GM12878 (cell line): ENCODE results near the gene BBS9. TPM values are rescaled to one million over a fixed set of nuclear protein-coding genes. Genes with fewer than 3 reads are reported as not detected.
"Not testable (repeated sequence)": the region's sequence is repeated elsewhere in the genome, so short reads cannot be mapped to it uniquely, and the experiment has no call there.

Source experiments
- ATAC-seq: fragments of 200-7000 bp; cut with Tn5 transposase; 3 replicates; pipeline ENCODE4 v1.9.1; 2020; ENCODE audit warnings: mild to moderate bottlenecking, moderate library complexity
- BruUV-seq: library from RNA; stranded (reverse); fragments of 400-500 nt; replicated peaks from 2 replicates; lab custom pipeline; 2021; lab: Mats Ljungman, UMichigan
- CTCF ChIA-PET: fragments of 300-600 bp; sonication (Branson Sonifier 250); formaldehyde crosslinking; extraction: SDS; loops from one replicate; lab custom pipeline; 2021; ENCODE audit warnings: inconsistent platforms; lab: Yijun Ruan, JAX
- POLR2A ChIA-PET: fragments of 350-600 bp; formaldehyde crosslinking; extraction: SDS; loops from one replicate; lab custom pipeline; 2021; ENCODE audit warnings: inconsistent platforms; lab: Charles Lee
- RAD21 ChIA-PET: fragments of 300-600 bp; sonication (Branson Sonifier 250); formaldehyde crosslinking; loops from one replicate; lab custom pipeline; 2023; ENCODE audit warnings: antibody characterized with exemption; ENCODE audit not compliant: unreplicated experiment; lab: Charles Lee
- SMC1A ChIA-PET: fragments of 300-600 bp; sonication (Branson Sonifier 250); formaldehyde crosslinking; loops from one replicate; lab custom pipeline; 2023; ENCODE audit not compliant: unreplicated experiment, uncharacterized antibody; lab: Charles Lee
- DNase-seq: peaks from one replicate; pipeline ENCODE4 v3.0.0-alpha.2; 2011; ENCODE audit warnings: low read depth, low spot score
- FAIRE-seq: peaks from 3 replicates; lab custom pipeline; 2011; peaks lifted over from hg19 to GRCh38; lab: Jason Lieb, UNC
- H2AFZ ChIP-seq: 2 replicates; pipeline ENCODE4 v1.6.0; 2011; ENCODE audit warnings: low read depth, low read length, control low read depth; ENCODE audit not compliant: control insufficient read depth
- H3K27ac ChIP-seq: 2 replicates; pipeline ENCODE4 v1.5.1; 2011; ENCODE audit warnings: control low read depth; ENCODE audit not compliant: control insufficient read depth, insufficient read depth
- H3K27me3 ChIP-seq, 2 experiments: replicated peaks in 1 of 2; 2 replicates each; pipeline versions ENCODE4 v1.6.0 to v1.6.1; 2011; ENCODE audit warnings: low read length in 1 of 2; ENCODE audit not compliant: control insufficient read depth in 2 of 2, insufficient read depth in 2 of 2
- H3K36me3 ChIP-seq, 2 experiments: 2 replicates each; pipeline ENCODE4 v1.5.1; 2011; ENCODE audit warnings: low read length in 1 of 2; ENCODE audit not compliant: control insufficient read depth in 2 of 2, insufficient read depth in 2 of 2
- H3K4me1 ChIP-seq: 2 replicates; pipeline ENCODE4 v1.6.1; 2011; ENCODE audit warnings: mild to moderate bottlenecking, low read length, moderate library complexity, mixed read lengths; ENCODE audit not compliant: control insufficient read depth, insufficient read depth
- H3K4me2 ChIP-seq: 2 replicates; pipeline ENCODE4 v1.6.0; 2011; ENCODE audit warnings: control low read depth; ENCODE audit not compliant: control insufficient read depth, insufficient read depth
- H3K4me3 ChIP-seq: fragments of 200-600 bp; sonication (generic); 2 replicates; pipeline ENCODE4 v1.5.1; 2016
- H3K79me2 ChIP-seq: 2 replicates; pipeline ENCODE4 v1.6.0; 2011; ENCODE audit warnings: low read length; ENCODE audit not compliant: control insufficient read depth, insufficient read depth
- H3K9ac ChIP-seq: 2 replicates; pipeline ENCODE4 v1.8.0; 2011; ENCODE audit warnings: low read length, control low read depth, mixed read lengths; ENCODE audit not compliant: control insufficient read depth, insufficient read depth
- H3K9me3 ChIP-seq: replicated peaks from 3 replicates; pipeline ENCODE4 v1.5.1; 2011; ENCODE audit warnings: mild to moderate bottlenecking, low read length; ENCODE audit not compliant: control insufficient read depth, insufficient read depth
- H4K20me1 ChIP-seq: 2 replicates; pipeline ENCODE4 v1.6.0; 2011; ENCODE audit not compliant: control insufficient read depth, insufficient read depth
- CEBPB ChIP-seq, 2 experiments: fragments of 150-350 bp in 1 of 2; IDR thresholded peaks; 2 replicates each; pipeline ENCODE4 v1.6.1; 2012 to 2014; ENCODE audit warnings: low read depth in 2 of 2, low read length in 2 of 2, borderline replicate concordance in 1 of 2, inconsistent platforms in 1 of 2
- CHD4 ChIP-seq: fragments of 200-600 bp; sonication (generic); IDR thresholded peaks from 2 replicates; pipeline ENCODE4 v1.6.1; 2016; ENCODE audit warnings: mild to moderate bottlenecking
- CUX1 ChIP-seq: IDR thresholded peaks from 2 replicates; pipeline ENCODE4 v1.6.1; 2012; ENCODE audit warnings: improper control_type of control experiment, low read depth, low read length; ENCODE audit not compliant: insufficient replicate concordance
- EED ChIP-seq: sonication (generic); IDR thresholded peaks from 2 replicates; pipeline ENCODE4 v1.6.1; 2016; ENCODE audit warnings: antibody characterized with exemption, low read depth
- EP300 ChIP-seq, 2 experiments: fragments of 150-350 bp in 1 of 2; IDR thresholded peaks; 2 replicates each; pipeline ENCODE4 v1.6.1; 2011 to 2012; ENCODE audit warnings: low read depth in 2 of 2, low read length in 2 of 2, borderline replicate concordance in 1 of 2, improper control_type of control experiment in 1 of 2, inconsistent platforms in 1 of 2; ENCODE audit not compliant: control insufficient read depth in 1 of 2
- KDM1A ChIP-seq: fragments of 200-600 bp; sonication (generic); IDR thresholded peaks from 2 replicates; pipeline ENCODE4 v1.6.1; 2016; ENCODE audit warnings: borderline replicate concordance
- NFIC ChIP-seq: IDR thresholded peaks from 2 replicates; pipeline ENCODE4 v1.6.1; 2012; ENCODE audit warnings: low read depth, mild to moderate bottlenecking, inconsistent platforms, low read length, moderate library complexity
- WGBS: methylation state at CpG from one replicate; pipeline ENCODE4 v1.1.6; 2016; ENCODE audit warnings: low lambda C conversion rate; ENCODE audit not compliant: insufficient replicate concordance, insufficient coverage; ENCODE audit errors: missing lambda C conversion rate; 5-methylcytosine and 5-hydroxymethylcytosine counted together
- in situ Hi-C: fragments of 300-500 bp; cut with MboI; formaldehyde crosslinking; loops from 9 replicates; pipeline ENCODE4 v1.14.3; 2018; ENCODE audit warnings: mixed read lengths
- intact Hi-C: fragments of 100-400 bp; cut with micrococcal nuclease; formaldehyde crosslinking; loops from one replicate; pipeline ENCODE4 v1.14.2; 2022; ENCODE audit not compliant: unreplicated experiment
- polyA plus RNA-seq, 11 experiments: library from polyadenylated mRNA; depleted of rRNA in 4 of 11; unstranded in 6 of 11; stranded (reverse) in 5 of 11; fragments of >200 nt; fragmentation: Nextera tagmentation in 4 of 11; fragmentation: Illumina TruSeq in 1 of 11; extraction: Ambion mirVana in 4 of 11; extraction: Trizol in 1 of 11; gene quantifications; 1 replicate in 1 of 11; 2 replicates in 10 of 11; pipeline versions ENCODE4 v1.2.1 to v1.2.3, GENCODE V29; 2011 to 2016; ENCODE audit warnings: inconsistent platforms in 2 of 11, missing spikeins in 2 of 11, low read depth in 1 of 11
- total RNA-seq, 4 experiments: library from RNA; depleted of rRNA in 3 of 4; stranded (reverse); fragments of >200 nt in 3 of 4; fragmentation: Illumina TruSeq in 1 of 4; extraction: Trizol in 1 of 4; gene quantifications; 2 replicates each; pipeline versions ENCODE4 v1.2.1 to v1.2.3, GENCODE V29; 2013 to 2021

BBS9 gene
- total and polyA plus RNA-seq, 10 of the 15 experiments (the other 5 are each of a cell fraction or from before 2014, with no cell fraction given): 1.2 to 5.6 (median 2.3) TPM

DNA sequence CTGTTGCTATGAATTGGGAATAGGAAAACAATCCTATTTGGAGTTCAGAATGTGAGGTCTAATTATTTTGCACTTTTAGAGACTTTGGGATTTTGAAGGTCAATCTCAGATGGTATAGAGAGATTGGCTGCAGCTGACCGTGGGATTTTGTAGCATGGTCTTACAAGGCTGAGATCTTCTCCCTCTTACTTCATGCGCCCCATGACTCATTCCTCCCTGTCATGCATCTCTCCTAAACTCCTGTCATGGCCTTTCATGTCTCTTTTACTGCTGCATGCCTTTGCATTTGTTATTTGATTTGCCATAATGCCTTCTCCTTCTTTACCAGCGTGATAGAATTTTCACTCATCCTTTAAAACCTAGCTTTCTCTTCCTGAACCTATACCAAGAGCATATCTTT lies 133.1 kb downstream of the BBS9 start (continued):
- TF ChIP-seq CUX1: no peak
- TF ChIP-seq CEBPB (IDR thresholded peaks at IDR 0.05; ENCODE audit: borderline replicate concordance in 1 of 2, low read depth in 2 of 2, low read length in 2 of 2): no peak
- no peak for TF ChIP-seq EP300 (IDR thresholded peaks at IDR 0.05; ENCODE audit: borderline replicate concordance in 1 of 2, control insufficient read depth in 1 of 2, low read depth in 2 of 2, low read length in 2 of 2)
- TF ChIP-seq CHD4: no peak
- TF ChIP-seq EED: no peak
- no peak for TF ChIP-seq NFIC
- TF ChIP-seq KDM1A: no peak

GRCh38 chr7:33271839-33272371 lies 142.5 kb downstream of the BBS9 start:
- CTCF ChIA-PET: interaction anchor here (0.6 kb wide), 1 partner anchor 10 kb away, joined by 3 read pairs; no protein-coding TSS in a partner anchor
- WGBS: 70% methylated on average over 4 of the region's 4 CpGs
- in situ Hi-C loops, BruUV-seq, H3K27me3 ChIP-seq, H3K27ac ChIP-seq, H2AFZ ChIP-seq, H3K36me3 ChIP-seq, POLR2A ChIA-PET, DNase-seq, H4K20me1 ChIP-seq, H3K4me1 ChIP-seq, H3K79me2 ChIP-seq, H3K4me3 ChIP-seq, H3K4me2 ChIP-seq, H3K9me3 ChIP-seq, H3K9ac ChIP-seq, intact Hi-C loops, FAIRE-seq, ATAC-seq, RAD21 ChIA-PET: not testable (repeated sequence)
- SMC1A ChIA-PET: interaction anchor here (2.8 kb wide), 1 partner anchor 10 kb away, joined by 8 read pairs; no protein-coding TSS in a partner anchor
